HepG2 (cell line): ENCODE measurements around the gene GADD45GIP1. TPM values are rescaled to one million over a fixed set of nuclear protein-coding genes. Genes with fewer than 3 reads are reported as not detected.

Experiments used
- BCLAF1 ChIP-seq: fragments of 450-650 bp; IDR thresholded peaks from 2 replicates; pipeline ENCODE4 v1.6.1; 2017; ENCODE audit warnings: mild to moderate bottlenecking
- HNRNPLL ChIP-seq: fragments of 200-400 bp; formaldehyde crosslinking; IDR thresholded peaks from 2 replicates; pipeline ENCODE4 v1.6.1; 2017; ENCODE audit warnings: mild to moderate bottlenecking, low read depth, low read length; ENCODE audit not compliant: poor library complexity, severe bottlenecking
- KDM5B ChIP-seq: sonication (generic); formaldehyde crosslinking; IDR thresholded peaks from 2 replicates; pipeline ENCODE4 v1.4.0; 2020; ENCODE audit warnings: missing genetic modification reagents, mild to moderate bottlenecking, borderline replicate concordance
- KLF13 ChIP-seq: sonication (generic); formaldehyde crosslinking; IDR thresholded peaks from 2 replicates; pipeline ENCODE4 v1.4.0; 2020; ENCODE audit warnings: mild to moderate bottlenecking, missing genetic modification reagents
- MEF2D ChIP-seq: sonication (generic); formaldehyde crosslinking; IDR thresholded peaks from 2 replicates; pipeline ENCODE4 v1.5.1; 2020; ENCODE audit warnings: mild to moderate bottlenecking, missing genetic modification reagents
- NBN ChIP-seq: fragments of 450-650 bp; conservative IDR thresholded peaks from 2 replicates; pipeline ENCODE4 v1.6.1; 2017
- NFYB ChIP-seq: sonication (generic); formaldehyde crosslinking; IDR thresholded peaks from 2 replicates; pipeline ENCODE4 v1.4.0; 2020; ENCODE audit warnings: missing genetic modification reagents
- NR2C2 ChIP-seq: sonication (generic); formaldehyde crosslinking; IDR thresholded peaks from 2 replicates; pipeline ENCODE4 v1.4.0; 2020; ENCODE audit warnings: missing genetic modification reagents, mild to moderate bottlenecking, moderate library complexity, borderline replicate concordance
- RAD21 ChIP-seq: fragments of 450-650 bp; formaldehyde crosslinking; IDR thresholded peaks from 2 replicates; pipeline ENCODE4 v1.5.0; 2020; ENCODE audit warnings: mild to moderate bottlenecking
- RBM22 ChIP-seq: fragments of 200-400 bp; formaldehyde crosslinking; optimal IDR thresholded peaks from 2 replicates; pipeline ENCODE3; 2017; ENCODE audit warnings: mild to moderate bottlenecking, low read length, moderate library complexity
- TBX2 ChIP-seq: sonication (generic); formaldehyde crosslinking; IDR thresholded peaks from 2 replicates; pipeline ENCODE4 v1.5.0; 2020; ENCODE audit warnings: missing genetic modification reagents, mild to moderate bottlenecking, borderline replicate concordance
- ZBED4 ChIP-seq: sonication (generic); formaldehyde crosslinking; IDR thresholded peaks from 2 replicates; pipeline ENCODE4 v1.4.0; 2020; ENCODE audit warnings: missing genetic modification reagents, borderline replicate concordance
- ZFP62 ChIP-seq: sonication (generic); formaldehyde crosslinking; IDR thresholded peaks from 2 replicates; pipeline ENCODE4 v1.4.0; 2020; ENCODE audit warnings: missing genetic modification reagents
- ZMAT5 ChIP-seq: sonication (generic); formaldehyde crosslinking; IDR thresholded peaks from 2 replicates; pipeline ENCODE4 v1.5.0; 2020; ENCODE audit warnings: mild to moderate bottlenecking, low read depth, missing genetic modification reagents, borderline replicate concordance
- ZNF224 ChIP-seq: sonication (generic); formaldehyde crosslinking; IDR thresholded peaks from 2 replicates; pipeline ENCODE4 v1.5.0; 2020; ENCODE audit warnings: mild to moderate bottlenecking, missing genetic modification reagents
- ZNF260 ChIP-seq: sonication (generic); formaldehyde crosslinking; IDR thresholded peaks from 2 replicates; pipeline ENCODE4 v1.4.0; 2020; ENCODE audit warnings: missing genetic modification reagents, low read depth, mild to moderate bottlenecking, borderline replicate concordance
- ZNF687 ChIP-seq: sonication (generic); formaldehyde crosslinking; IDR thresholded peaks from 2 replicates; pipeline ENCODE4 v1.5.1; 2020; ENCODE audit warnings: mild to moderate bottlenecking, missing genetic modification reagents, moderate library complexity
- ZNF768 ChIP-seq: sonication (generic); formaldehyde crosslinking; IDR thresholded peaks from 2 replicates; pipeline ENCODE4 v1.4.0; 2020; ENCODE audit warnings: missing genetic modification reagents
- ZNF776 ChIP-seq: sonication (generic); formaldehyde crosslinking; IDR thresholded peaks from 2 replicates; pipeline ENCODE4 v1.4.0; 2020; ENCODE audit warnings: mild to moderate bottlenecking, missing genetic modification reagents
- polyA plus RNA-seq, 8 experiments: library from polyadenylated mRNA; depleted of rRNA in 3 of 8; stranded (reverse) in 7 of 8; unstranded in 1 of 8; fragments of >200 nt; fragmentation: Illumina TruSeq in 4 of 8; extraction: Trizol in 4 of 8; gene quantifications; 2 replicates each; pipeline versions ENCODE4 v1.2.1 to v1.2.3, GENCODE V29; 2011 to 2016; ENCODE audit warnings: low read depth in 4 of 8, missing spikeins in 1 of 8, mixed read lengths in 1 of 8; ENCODE audit not compliant: insufficient read depth in 1 of 8
- total RNA-seq, 5 experiments: library from RNA; depleted of rRNA; stranded (reverse); fragments of >200 nt; fragmentation: Illumina TruSeq; extraction: Trizol; gene quantifications; 2 replicates each; pipeline ENCODE4 v1.2.3, GENCODE V29; 2016; ENCODE audit warnings: low read depth in 1 of 5

Gene GADD45GIP1
- total and polyA plus RNA-seq, 2 of the 13 experiments (the other 11 are each of a cell fraction or from before 2014, with no cell fraction given) = 24.6 to 30.7 TPM

- TF ChIP-seq ZNF687 (CRISPR knock-in tag) (peak; percentile 93), NR2C2 (peak; percentile 99), RBM22 (peak; percentile 92), HNRNPLL (peak; percentile 68), ZNF224 (CRISPR knock-in tag) (no peak), NBN (no peak), ZNF260 (CRISPR knock-in tag) (no peak), ZNF768 (CRISPR knock-in tag) (no peak), ZMAT5 (CRISPR knock-in tag) (no peak), ZFP62 (no peak), RAD21 (CRISPR knock-in tag) (peak; percentile 61), BCLAF1 (no peak), ZNF776 (peak; percentile 49; the same call in 1 of the 2 replicates), ZBED4 (CRISPR knock-in tag) (no peak), TBX2 (peak; percentile 89), NFYB (CRISPR knock-in tag) (peak; percentile 13; the same call in 1 of the 2 replicates), MEF2D (CRISPR knock-in tag) (no peak; the same call in 1 of the 2 replicates), KLF13 (no peak), KDM5B (CRISPR knock-in tag) (0 out of 2 replicates have a peak, but pooled peaks have one; percentile 17)
Measured at GRCh38 chr19:12945479-12946091, 11.4 kb downstream of the GADD45GIP1 start, which contains the start of gene RAD23A (continued).
